Kidney (tissue), 14 donors: ENCODE data around the gene IFT88. TPM values are rescaled to one million over a fixed set of nuclear protein-coding genes. Genes with fewer than 3 reads are reported as not detected.

Source experiments
- DNase-seq, 5 donors: peaks; one replicate each; pipeline ENCODE4 v3.0.0-alpha.2; 2013 to 2020
- FAIRE-seq: peaks from 2 replicates; lab custom pipeline; 2012; peaks lifted over from hg19 to GRCh38; lab: Jason Lieb, UNC
- H3K27ac ChIP-seq, 2 donors: one replicate each; pipeline ENCODE4 v1.7.0; 2013; ENCODE audit warnings: low read depth in 2 of 2, low read length in 2 of 2, inconsistent platforms in 1 of 2
- H3K27me3 ChIP-seq: one replicate; pipeline ENCODE4 v1.7.1; 2013; ENCODE audit warnings: low read length, inconsistent platforms; ENCODE audit not compliant: control insufficient read depth, insufficient read depth
- H3K36me3 ChIP-seq, 3 donors: one replicate each; pipeline versions ENCODE4 v1.7.0 to v1.7.1; 2013; ENCODE audit warnings: low read length in 3 of 3, control low read depth in 1 of 3, inconsistent platforms in 1 of 3; ENCODE audit not compliant: insufficient read depth in 3 of 3, control insufficient read depth in 2 of 3
- H3K4me1 ChIP-seq, 3 donors: one replicate each; pipeline versions ENCODE4 v1.7.0 to v1.7.1; 2013; ENCODE audit warnings: low read length in 3 of 3, inconsistent platforms in 1 of 3, low read depth in 1 of 3; ENCODE audit not compliant: control insufficient read depth in 2 of 3, insufficient read depth in 2 of 3
- H3K4me3 ChIP-seq, 3 donors: one replicate each; pipeline versions ENCODE4 v1.7.0 to v1.8.1; 2013; ENCODE audit warnings: low read length in 3 of 3, control low read depth in 1 of 3, inconsistent platforms in 1 of 3
- H3K9ac ChIP-seq, 3 donors: one replicate each; pipeline versions ENCODE4 v1.7.0 to v1.7.1; 2013; ENCODE audit warnings: low read length in 3 of 3, control low read depth in 1 of 3, inconsistent platforms in 1 of 3
- H3K9me3 ChIP-seq, 3 donors: one replicate each; pipeline versions ENCODE4 v1.7.0 to v1.7.1; 2013; ENCODE audit warnings: low read length in 3 of 3, control low read depth in 1 of 3, inconsistent platforms in 1 of 3; ENCODE audit not compliant: control insufficient read depth in 2 of 3, insufficient read depth in 1 of 3
- CTCF ChIP-seq: IDR thresholded peaks from 3 replicates; pipeline ENCODE4 v1.5.1; 2012; ENCODE audit warnings: mild to moderate bottlenecking, moderate library complexity, borderline replicate concordance; ENCODE audit not compliant: insufficient read depth; ENCODE audit errors: extremely low read depth
- intact Hi-C: fragments of 100-400 bp; cut with DNase I; formaldehyde crosslinking; loops from one replicate; pipeline ENCODE4 v1.11.1; 2022
- polyA plus RNA-seq: library from polyadenylated mRNA; stranded (reverse); fragments of 350-450 nt; fragmentation: Illumina TruSeq; extraction: RNeasy Lipid Tissue Mini Kit (QIAGEN cat#74804); gene quantifications from one replicate; pipeline ENCODE4 v1.2.3, GENCODE V29; 2014; ENCODE audit warnings: low read depth, low replicate concordance; ENCODE audit not compliant: insufficient read depth
- total RNA-seq: library from RNA; stranded (reverse); fragmentation: NEBNext Ultra II Directional; extraction: Animal tissue kit (Norgen Biotek cat#: 25700); gene quantifications from one replicate; pipeline ENCODE4 v1.2.1, GENCODE V29; 2021
- donor health status: control.
- donor health status: control.
- donor health status: control.
- donor health status: control.
- donor health status: control.
- donor health status: DM: yes; HTN: yes; CAD: no.
- donor health status: Normal renal cell carcinoma (clear cell type).

Gene IFT88
- total and polyA plus RNA-seq, 2 donors from 2014 or later, result 20.2 to 30.3 TPM

- no peak for TF ChIP-seq CTCF
- no peaks in the 10 kb centered on the region for H3K36me3 ChIP-seq
- DNase-seq (no peak), FAIRE-seq (no peak)
- intact Hi-C loops, result no loop called here
- H3K4me1 ChIP-seq, result peaks cover 0 to 5% (median 0%) of the 10 kb centered on the region in 3 donors
- H3K9me3 ChIP-seq, result no peaks in the 10 kb centered on the region
- no peak overlapping the region for H3K9ac ChIP-seq
- H3K4me3 ChIP-seq, result no peak overlapping the region
- no peaks in the 10 kb centered on the region for H3K27me3 ChIP-seq
- no peak overlapping the region for H3K27ac ChIP-seq
Measured at GRCh38 chr13:20720499-20720898, 153.5 kb downstream of the IFT88 start.

- H3K4me1 ChIP-seq, result peaks cover 0 to 5% (median 0%) of the 10 kb centered on the region in 3 donors
- no peak overlapping the region for H3K27ac ChIP-seq
- H3K9ac ChIP-seq, result no peak overlapping the region
- intact Hi-C loops, result no loop called here
- no peak for TF ChIP-seq CTCF
- H3K27me3 ChIP-seq, result no peaks in the 10 kb centered on the region
- H3K36me3 ChIP-seq, result no peaks in the 10 kb centered on the region
- FAIRE-seq (no peak), DNase-seq (no peak)
- peak overlapping the region in 1 of 3 donors; percentile 35 for H3K4me3 ChIP-seq
- no peaks in the 10 kb centered on the region for H3K9me3 ChIP-seq
Measured at GRCh38 chr13:20721058-20721453, 154.1 kb downstream of the IFT88 start.

GRCh38 chr13:20721454-20722357 is 154.7 kb downstream of the IFT88 start:
- no peak for TF ChIP-seq CTCF
- Histone ChIP-seq H3K9me3 (no peaks in the 10 kb centered on the region), H3K9ac (no peak overlapping the region), H3K36me3 (no peaks in the 10 kb centered on the region), H3K4me3 (peak overlapping the region in 2 of 3 donors; percentile 28 to 35), H3K4me1 (peaks cover 0 to 5% (median 0%) of the 10 kb centered on the region in 3 donors), H3K27ac (no peak overlapping the region), H3K27me3 (no peaks in the 10 kb centered on the region)
- intact Hi-C loops, result no loop called here
- DNase-seq (peak; percentile 63 to 77 (median 75)), FAIRE-seq (no peak)
